ENCODE results near the gene PFKFB4.

PFKFB4 gene

DNA sequence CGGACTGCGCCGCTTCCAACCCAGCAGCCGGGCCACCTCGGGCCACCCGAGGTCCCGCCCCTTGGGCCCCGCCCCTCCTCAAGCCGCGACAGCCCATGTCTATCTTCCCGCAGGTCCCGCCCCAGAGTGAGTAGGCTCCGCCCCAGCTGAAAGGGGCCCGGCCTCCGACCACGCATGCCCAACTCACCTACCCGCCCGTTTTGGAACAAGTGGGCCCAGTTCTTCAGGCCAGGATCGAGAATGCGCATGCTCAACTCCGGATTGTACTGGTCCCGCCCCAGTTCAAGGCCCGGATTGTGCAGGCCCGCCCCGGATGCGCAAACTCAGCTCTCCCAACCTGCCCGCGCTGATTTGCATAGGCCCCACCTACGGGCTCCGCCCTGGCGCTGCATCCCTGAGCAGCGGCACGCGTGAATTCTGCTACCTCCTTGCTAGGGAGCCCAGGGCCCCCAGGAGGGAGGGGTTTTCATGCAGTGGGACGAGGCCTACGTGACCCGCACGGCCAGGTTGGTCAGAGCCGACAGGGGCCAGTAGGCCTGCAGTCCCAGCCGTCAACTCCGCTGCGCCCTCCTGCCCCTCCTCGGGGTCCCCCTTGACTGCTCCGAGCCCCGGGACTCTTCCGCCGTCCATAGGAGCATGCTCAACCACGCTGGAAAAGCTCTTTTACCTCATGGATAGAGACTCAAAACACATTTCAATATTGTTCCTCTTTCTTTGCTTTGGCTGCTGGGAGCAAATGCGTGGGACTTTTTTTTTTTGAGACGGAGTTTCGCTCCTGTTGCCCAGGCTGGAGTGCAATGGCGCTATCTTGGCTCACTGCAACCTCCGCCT lies at the start of gene PFKFB4:
Gene PFKFB4 (minus strand): TSS at position 8 of the 831 bp plus-strand sequence. CDS start 26 bp downstream, outside the sequence.
- TF ChIP-seq, protein P1, sequence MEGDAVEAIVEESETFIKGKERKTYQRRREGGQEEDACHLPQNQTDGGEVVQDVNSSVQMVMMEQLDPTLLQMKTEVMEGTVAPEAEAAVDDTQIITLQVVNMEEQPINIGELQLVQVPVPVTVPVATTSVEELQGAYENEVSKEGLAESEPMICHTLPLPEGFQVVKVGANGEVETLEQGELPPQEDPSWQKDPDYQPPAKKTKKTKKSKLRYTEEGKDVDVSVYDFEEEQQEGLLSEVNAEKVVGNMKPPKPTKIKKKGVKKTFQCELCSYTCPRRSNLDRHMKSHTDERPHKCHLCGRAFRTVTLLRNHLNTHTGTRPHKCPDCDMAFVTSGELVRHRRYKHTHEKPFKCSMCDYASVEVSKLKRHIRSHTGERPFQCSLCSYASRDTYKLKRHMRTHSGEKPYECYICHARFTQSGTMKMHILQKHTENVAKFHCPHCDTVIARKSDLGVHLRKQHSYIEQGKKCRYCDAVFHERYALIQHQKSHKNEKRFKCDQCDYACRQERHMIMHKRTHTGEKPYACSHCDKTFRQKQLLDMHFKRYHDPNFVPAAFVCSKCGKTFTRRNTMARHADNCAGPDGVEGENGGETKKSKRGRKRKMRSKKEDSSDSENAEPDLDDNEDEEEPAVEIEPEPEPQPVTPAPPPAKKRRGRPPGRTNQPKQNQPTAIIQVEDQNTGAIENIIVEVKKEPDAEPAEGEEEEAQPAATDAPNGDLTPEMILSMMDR (IDR thresholded peaks at IDR 0.05) = no peak

DNA sequence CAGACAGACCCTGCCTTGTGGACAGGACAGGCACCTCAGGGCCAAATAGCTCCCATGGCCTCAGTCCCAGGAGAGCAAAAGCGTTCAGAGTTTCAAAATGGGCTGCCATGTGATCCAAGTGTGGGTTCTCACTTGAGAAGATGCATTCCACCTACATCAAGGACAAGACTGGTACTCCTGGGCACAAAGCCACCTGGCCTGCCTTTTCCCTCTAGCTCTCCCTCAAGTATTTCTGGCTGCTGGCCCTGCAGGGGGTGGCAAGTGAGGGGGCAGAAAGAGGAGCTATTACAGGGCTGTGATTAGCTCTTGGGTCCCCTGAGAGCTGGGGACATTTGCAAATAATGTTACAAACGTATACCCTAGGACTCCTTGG lies 45.0 kb upstream of the PFKFB4 start:
- TF ChIP-seq, protein P1 (IDR thresholded peaks at IDR 0.05) = no peak

DNA sequence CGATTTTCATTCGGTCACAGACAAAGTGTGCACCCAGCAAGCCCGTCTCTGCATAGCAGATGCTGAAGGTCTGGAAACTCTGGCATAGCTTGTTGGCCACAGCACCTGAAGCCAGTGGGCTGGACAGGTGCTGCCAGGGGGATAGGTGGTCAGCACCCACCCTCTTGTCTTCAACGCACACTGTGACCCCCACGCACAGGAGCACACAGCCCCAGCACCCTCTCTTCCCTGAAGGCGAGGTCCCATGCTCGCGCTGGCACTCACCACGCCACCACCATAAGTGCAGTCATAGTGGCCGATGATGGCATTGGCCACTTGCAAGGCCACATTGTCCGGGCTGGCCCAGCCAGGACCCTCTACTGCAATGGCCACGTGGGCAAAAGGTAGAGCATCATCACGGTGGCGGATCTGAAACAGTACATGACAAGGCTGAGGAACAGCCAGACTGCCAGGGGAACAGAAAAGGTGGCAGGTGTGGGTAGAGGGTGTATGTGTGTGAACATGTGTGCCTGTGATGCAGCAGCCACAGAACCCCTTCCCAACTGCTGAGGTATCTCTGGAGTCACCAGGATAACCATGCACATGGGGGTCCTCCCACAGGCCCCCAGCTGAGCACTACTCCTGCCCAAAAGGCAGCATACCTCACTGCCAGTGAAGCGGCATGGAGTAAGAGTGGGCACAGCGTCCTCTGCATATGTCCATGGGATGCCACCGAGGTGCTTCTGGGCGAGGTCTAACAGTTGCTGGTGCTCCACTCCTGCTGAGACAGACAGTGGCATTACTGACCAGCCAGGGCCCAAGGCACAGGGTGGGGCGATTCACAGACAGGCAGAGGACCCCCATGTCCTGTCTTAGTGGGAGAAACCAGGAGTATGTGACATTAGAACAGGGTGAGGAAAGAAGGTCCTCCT lies 44.4 kb upstream of the PFKFB4 start:
- TF ChIP-seq, protein P1 (IDR thresholded peaks at IDR 0.05) = no peak

DNA sequence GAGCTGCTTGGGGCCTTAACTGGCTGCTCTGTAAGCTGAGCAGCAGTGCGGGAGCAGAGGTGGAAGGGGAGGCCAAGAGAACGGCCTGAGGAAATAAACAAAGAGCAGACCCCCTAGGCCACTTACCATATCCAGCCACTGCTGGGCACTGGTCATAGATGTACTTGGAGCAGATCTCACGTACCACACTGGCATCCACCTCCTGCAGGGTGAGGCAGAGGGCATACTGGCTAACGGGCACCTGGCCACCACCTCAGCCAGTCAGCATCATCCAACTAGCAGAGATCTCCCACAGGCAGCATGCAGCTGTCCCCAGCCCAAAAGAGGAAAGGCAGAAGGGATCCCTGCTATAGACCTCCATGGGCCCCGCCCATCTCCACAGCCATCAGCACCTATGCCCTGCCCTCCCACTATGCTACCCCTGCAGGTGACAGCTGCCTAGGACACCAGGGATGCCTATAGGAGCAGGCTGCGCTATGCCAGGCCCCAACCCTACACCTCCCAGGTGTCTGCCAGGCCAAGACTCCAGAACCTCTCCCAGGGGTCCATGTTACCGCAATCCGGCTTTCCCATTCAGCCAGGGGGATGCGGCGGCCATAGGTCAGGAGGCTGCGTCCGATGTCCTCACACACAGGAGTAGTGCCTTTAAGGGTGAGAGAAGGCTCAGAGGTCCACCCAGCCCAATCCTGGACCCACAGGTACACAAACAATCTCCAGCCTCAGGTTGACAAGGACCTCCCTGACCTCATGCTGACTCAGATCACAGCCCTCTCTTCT lies 43.1 kb upstream of the PFKFB4 start:
- TF ChIP-seq, protein P1 (IDR thresholded peaks at IDR 0.05) = no peak

DNA sequence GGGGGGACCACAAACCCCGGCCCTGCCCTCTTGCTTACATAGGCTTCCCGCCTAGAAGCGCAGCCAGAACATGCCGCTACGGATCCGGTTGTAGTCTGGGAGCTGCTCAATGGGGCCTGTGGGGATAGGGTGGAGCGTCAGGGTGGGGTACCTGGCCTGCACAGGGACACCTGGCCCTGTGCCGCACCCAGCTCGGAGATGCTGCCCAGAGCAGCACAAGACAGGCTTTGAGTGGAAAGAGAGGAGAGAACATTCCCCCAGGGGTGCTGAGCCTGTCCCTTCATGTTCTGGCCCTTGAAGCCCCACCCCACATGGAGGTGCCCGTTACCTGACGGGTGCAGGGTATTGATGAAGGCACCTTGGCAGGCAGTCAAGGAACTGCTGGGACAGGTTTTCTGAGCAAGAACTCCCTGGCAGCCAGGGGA lies 42.5 kb upstream of the PFKFB4 start:
- TF ChIP-seq, protein P1 (IDR thresholded peaks at IDR 0.05) = no peak

DNA sequence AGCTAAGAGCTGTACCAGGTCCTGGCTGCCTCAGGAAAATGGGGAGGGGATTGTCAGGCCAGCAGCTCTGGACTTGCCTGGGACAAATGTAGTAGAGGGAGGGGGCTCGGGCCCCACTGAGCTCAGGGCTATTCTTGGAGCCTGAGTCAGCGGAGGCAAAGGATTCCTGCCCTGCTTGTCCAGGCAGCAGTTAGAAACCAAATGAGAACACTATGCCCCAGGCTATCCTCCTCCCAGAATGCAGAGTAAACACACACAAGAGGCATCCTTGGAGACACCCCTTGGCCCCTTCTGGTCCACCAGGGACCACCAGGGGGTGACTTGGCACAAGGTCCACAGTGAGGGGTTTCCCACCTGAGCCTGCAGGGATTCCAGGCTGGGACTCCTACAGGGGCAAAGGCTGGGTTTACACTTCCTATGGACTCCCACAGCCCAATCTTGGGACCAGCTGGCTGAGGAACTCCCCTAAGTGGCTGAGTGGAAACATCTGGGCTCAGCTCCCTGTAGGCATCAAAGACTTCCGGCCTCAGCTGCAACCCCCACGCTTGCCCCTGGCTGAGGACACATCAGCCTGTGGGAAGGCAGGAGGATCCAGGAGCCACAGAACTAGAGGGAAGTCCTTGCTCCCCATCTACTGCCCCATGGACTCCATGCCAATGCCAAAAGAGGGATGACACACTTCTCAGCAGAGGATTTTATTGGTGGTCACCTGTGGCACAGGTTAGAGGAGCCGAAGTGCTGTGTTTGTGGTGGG lies 41.9 kb upstream of the PFKFB4 start:
- TF ChIP-seq, protein P1 (IDR thresholded peaks at IDR 0.05) = no peak
